HG02642 (cell line): ENCODE measurements around the gene CIART.
"Not testable (repeated sequence)": the region's sequence is repeated elsewhere in the genome, so short reads cannot be mapped to it uniquely, and the experiment has no call there.

ENCODE experiments used
- ATAC-seq: cut with Tn5 transposase; IDR thresholded peaks from one replicate; pipeline ENCODE4 v1.9.1; 2021; ENCODE audit warnings: mild to moderate bottlenecking; ENCODE audit not compliant: unreplicated experiment, poor library complexity

Gene CIART, protein sequence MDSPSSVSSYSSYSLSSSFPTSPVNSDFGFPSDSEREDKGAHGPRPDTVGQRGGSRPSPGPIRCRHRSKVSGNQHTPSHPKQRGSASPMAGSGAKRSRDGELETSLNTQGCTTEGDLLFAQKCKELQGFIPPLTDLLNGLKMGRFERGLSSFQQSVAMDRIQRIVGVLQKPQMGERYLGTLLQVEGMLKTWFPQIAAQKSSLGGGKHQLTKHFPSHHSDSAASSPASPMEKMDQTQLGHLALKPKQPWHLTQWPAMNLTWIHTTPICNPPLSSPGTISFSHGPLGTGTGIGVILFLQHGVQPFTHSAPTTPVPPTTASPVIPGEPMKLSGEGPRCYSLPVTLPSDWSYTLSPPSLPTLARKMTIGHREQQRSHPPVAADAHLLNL

DNA sequence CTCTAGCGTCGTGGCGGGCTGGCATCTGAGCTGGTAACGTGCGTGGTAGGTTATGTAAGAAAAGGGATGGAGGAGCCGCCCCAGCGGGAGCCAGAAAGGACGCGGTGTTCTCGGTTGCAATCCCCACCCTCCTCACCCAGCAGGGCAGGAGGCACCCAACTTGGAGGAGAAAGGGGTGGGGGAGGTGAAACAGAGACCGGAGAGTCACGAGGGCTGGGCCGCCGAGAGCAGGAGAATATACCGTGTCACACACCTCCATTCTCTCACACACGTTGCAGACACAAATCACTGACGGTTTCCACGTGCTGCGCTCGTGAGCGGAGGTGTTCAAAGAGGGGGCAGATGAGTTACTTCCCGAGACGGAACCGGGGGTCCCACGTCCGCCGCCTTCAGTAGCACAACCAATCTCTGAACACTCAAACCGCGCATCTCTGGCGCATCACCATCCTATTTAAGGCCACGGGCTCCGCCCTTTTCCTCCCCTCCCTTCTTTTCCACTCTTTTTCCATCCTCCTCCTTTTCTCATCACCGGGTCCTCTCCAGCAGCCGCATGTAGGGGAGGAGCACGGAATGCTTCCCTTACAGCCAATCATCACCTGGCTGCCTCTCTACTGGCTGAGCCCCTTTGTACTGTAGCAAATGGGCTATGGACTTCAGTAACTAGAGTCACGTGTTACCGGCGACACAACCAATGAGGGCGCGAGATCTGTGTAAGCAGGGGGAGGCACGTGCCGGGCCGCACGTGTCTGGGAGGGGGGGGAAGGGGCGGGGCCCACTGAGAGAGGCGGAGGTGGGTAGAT is at the start of gene CIART:
CIART (plus strand) TSS at position 797 of the 800 bp plus-strand sequence. CDS start 714 bp downstream, outside the sequence.
- peak; percentile 80 for ATAC-seq

DNA sequence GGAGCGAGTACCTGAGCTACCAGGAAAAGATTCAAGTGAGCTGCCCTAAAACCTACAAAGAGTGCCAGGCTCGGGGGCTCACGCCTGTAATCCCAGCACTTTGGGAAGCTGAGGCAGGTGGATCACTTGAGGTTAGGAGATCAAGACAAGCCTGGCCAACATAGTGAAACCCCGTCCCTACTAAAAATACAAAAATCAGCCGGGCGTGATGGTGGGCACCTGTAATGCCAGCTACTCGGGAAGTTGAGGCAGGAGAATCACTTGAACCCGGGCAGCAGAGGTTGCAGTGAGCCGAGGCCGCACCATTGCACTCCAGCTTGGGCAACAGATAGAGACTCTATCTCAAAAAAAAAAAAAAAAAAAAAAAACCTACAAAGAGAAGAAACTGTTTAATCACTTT is 49.4 kb upstream of the CIART start:
- ATAC-seq, result not testable (repeated sequence)

DNA sequence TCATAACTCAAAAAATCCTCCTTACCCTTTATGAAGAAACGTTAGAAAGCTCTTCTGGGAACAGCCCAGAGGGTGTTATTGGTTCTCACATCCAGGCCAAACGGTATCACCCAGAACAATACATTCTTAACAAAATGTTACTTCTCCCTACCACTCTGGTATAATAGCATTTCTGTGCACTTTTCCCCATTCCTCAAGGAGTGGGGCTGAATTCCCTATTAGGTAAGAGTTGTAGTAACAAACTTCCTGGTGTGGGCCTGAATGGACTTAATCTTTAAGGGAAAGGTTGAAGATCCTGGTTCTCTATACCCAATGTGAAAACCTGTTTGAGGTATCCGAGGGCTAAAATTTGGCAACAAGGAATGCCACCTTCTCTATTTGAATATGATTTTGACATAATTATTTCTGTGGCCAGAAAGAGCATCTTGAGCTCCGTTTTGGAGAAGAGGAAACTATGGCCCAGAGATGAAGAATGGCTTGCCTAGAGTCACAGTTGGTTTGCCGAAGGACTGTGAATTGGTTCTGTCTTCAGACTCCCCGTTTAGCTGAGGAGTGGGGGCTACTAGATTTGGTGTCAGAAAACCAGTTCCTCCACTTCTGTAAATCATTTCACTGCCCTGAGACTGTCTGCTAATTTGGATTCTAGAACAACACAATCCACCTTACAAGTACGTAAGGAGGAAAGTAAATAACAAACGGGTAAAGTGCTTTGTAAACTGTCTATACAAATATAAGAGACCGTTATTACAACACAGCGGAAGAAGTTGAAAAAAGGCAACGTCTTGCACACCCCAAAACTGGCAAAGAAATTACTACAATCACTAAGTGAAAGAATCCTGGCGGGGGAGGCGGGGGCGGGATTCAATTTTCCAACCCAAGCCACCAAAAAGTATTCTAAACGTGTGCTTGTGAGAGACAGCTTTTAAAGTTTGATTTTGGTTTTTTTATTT is 48.7 kb upstream of the CIART start:
- ATAC-seq, result no peak

DNA sequence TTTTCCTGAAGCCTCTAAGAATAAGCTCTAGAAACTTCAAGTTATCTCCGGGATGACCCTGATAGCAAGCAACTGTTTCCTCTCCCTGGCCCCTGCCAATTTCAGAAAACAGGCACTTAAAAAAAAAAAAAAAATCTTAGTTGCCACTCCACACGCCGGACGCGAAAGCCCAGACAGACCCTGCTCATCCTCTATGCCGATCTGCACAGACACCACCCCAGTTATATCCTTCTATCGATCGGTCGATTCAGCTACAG is 48.1 kb upstream of the CIART start:
- ATAC-seq, result no peak

DNA sequence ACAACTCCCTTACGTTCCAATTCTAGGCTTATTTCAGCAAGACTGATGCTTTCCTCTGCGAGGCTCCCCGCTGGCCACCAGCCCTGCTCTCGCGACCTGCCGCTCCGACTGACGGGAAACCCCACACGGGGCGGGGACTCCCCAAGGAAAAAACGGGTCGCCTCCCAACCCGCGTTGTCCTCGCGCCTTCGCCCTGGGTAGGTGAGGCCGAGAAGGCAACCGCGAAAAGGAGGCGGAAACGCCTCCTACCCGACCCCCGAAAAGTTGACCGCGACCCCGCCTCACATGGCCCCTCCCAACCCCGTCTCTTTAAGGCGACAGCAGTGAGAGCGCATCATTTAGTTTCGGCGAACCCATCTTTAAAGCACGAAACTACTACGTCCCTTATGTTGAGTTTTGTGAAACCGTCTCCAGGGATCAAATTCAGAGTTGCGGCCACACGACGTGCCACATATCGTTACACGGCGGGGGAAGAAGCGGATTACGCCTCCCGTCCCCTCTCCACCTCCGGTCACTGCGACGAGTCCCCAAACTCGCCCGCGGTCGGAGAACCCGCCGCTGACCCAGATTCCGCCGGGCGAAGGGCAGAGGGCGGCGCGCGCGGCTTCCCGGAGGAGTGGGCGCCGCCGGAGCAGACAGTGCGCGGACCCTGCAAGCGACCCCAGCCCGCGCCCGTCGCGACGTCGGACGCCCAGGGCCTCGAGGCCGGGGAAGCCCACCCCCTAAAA is 47.6 kb upstream of the CIART start:
- peak; percentile 62 for ATAC-seq

DNA sequence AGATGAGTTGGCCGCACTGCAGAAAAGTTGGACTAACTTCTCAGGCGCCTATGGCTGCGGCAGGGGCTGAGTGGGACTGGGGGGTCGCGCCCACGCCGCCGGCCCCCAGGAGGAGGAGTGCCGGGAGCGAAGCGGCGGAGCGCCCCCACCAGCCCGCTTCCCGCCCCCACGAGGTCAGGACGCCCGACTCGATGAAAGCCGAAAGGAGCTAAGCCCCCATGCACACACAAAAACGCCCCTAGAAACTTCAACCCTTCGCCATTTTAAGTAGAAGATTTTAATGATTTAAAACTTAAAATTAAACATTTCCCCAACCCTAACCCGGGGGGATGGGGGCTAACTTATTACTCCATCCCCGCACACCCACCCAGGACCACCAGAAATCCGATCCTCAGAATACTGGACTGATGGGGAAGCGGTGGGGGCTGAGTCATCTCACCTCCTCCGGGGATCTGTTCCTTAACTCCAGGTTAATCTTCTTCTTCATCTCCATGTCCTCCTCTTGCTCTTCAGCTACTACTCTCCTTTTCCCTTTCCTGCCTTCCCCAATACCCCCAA is 47.0 kb upstream of the CIART start:
- peak; percentile 1 for ATAC-seq

DNA sequence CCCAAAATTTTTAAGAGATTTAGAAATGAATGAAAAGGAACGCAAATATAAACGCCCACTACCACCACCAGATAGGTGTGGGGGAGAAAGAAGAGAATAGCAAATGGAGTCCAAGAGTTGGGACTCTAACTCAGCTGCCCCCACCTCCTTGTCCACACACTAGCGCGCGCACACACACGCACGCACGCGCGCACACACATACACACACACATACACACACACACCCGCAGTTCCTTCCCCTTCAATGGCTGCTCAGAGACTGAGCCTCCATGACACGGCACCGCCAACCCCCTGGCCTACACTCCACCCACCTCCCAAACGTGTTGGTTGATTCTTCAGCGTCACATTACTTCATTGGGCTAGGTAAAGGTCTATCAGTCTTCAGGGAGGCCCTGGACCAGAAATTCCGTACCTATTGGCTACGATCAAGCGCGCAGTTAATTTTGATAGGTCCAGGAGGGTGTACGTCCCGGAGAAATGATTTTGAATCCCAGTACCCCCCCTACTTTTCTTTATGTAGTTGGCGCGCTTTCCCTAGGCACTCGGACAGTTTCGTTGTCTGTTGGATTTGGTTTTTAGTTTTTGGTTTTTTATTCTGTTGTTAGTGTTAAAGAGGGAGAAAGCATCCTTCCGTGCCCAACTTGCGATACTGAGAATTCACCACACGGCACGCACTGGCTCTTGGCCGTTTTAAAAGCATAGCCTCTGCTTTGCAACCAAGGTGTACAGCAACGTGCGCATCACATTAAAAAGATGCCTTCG is 46.3 kb upstream of the CIART start, which contains the start of gene ANP32E:
ANP32E (minus strand) TSS at position 261 of the 762 bp plus-strand sequence. CDS start 326 bp downstream, outside the sequence.
- ATAC-seq, result peak; percentile 88

DNA sequence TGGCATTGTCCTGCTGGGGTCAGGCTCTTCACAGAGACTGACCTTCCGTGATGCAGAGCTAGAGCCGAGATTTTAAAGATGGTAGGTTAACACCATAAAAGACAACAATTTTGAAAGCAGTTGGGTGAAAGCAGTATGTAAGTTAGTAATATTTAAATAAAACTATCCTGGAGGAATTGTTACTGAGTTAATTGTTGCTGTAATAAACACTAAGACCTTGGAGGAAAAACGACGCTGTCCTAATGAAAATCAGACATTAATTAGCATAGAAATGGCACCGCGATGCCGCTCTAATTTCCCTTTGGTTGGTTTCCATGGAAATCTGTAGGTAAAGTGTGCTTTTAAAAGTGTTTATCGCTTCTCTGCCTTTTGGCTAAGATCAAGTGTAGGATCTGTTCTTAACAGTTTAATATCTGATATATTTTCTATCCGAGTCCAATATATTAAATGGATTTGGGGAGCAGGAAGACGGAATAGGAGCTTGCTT is 45.7 kb upstream of the CIART start:
- no peak for ATAC-seq

DNA sequence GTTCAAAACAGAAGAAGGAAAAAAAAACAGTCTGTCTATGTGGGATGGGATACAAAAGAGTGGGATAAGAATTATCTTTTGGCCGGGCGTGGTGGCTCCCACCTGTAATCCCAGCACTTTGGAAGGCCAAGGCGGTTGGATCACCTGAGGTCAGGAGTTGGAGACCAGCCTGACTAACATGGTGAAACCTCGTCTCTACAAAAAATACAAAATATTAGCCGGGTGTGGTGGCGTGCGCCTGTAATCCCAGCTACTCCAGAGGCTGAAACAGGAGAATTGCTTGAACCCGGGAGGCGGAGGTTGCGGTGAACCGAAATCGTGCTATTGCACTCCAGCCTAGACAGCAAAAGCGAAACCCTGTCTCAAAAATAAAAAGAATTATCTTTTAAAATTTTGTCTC is 45.2 kb upstream of the CIART start:
- ATAC-seq, result not testable (repeated sequence)

DNA sequence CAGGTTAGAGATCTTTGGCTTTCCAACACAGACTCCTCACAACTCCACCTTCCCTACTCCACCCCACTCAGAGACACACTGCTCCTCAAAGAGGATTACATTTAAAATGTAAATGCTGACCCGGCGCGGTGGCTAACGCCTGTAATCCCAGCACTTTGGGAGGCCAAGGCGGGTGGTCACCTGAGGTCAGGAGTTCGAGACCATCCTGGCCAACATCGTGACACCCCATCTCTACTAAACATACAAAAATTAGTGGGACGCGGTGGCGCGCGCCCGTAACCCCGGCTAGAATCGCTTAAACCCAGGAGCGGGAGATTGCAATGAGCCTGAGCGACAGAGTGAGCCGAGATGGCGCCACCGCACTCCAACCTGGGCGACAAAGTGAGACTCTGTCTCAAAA is 44.6 kb upstream of the CIART start:
- no peak for ATAC-seq

DNA sequence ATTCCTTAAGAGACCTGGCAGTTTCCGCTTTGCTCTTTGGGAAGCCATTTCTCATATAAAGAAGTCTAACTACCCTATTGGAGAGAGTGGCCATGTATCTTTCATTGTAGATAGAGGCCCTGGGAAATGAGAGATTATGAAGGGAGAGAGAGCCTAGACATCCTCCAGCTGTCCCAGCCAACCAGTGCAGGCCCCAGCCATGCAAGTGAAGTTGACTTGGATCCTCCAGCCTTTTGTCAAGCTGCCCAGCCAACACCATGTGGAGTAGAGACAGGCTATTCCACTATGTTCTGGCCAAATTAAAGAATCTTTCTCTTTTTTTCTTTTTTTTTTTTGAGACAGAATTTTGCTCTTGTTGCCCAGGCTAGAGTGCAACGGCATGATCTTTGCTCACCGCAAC is 39.4 kb upstream of the CIART start:
- no peak for ATAC-seq

DNA sequence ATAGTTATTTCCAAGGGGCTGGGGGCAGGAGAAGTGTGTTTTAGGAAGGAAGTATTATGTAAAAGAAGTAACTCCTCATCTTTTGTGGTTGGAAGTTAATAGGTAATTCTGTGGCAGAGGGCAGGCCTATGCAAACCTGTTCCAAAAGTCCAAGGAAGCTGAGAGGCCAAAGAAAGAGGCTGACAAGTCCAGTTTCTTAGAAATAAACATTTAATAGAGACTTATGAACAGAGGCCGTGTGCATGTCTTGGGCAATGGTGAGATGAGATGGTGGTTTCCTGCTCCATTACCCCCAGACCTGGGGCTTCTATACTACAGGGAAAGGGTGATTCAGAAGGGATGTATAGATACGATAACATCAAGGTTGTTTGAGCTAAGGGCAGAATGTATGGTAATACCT is 32.4 kb upstream of the CIART start:
- no peak for ATAC-seq

DNA sequence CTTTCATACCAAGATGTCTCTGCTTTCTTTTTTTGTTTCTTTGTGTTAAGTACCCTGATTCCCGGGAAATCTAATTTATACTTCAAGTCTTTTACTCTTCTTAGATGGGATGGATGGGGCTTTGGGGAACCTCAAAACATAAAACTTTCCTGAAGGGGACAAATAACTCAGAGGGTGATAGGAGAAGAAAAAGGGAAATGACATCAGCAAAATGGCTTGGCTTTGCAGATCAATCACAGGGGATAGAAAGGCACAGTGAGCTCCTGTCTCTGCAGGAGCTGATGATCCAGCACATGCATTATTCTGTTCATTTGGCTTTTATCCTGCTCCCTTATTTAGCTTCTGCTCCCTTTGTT is 26.2 kb upstream of the CIART start:
- ATAC-seq, result no peak

DNA sequence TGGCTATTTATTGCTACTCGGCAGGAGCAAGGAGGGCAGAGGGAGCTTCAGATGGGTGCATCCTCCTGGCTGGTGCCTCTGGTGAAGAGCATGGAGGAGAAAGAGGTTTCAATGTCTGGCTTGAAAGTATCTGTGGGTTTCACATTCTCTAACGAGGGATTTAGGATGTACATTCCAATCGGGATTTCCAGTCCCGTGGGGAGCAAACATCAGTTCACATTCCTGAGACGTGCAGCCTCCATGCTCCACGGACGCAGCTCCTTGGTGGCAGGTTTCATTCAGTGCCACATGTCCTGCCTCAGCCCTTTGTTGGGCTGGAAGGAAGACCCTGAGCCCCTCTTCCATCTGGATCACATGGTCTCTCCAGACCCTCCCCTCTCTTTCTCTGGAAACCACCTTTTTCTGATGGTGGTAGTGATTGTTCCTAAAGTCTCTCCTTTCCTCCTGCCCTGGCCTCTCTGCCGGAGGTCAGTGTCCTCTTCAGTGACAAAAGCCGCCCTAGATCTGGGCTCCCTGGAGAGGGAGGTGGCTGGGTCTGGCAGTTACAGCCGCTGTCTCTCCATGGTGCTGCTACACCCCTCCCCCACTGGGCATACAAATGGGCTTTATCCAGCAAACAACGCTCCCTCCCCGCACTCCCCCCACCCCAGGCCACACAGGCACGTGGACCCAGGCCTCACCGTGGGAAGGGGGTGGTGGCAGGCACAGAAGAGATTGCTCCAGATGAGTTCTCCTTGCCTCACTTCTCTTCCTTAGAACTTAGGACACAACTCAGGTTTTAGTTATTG is 25.6 kb upstream of the CIART start:
- ATAC-seq, result no peak

DNA sequence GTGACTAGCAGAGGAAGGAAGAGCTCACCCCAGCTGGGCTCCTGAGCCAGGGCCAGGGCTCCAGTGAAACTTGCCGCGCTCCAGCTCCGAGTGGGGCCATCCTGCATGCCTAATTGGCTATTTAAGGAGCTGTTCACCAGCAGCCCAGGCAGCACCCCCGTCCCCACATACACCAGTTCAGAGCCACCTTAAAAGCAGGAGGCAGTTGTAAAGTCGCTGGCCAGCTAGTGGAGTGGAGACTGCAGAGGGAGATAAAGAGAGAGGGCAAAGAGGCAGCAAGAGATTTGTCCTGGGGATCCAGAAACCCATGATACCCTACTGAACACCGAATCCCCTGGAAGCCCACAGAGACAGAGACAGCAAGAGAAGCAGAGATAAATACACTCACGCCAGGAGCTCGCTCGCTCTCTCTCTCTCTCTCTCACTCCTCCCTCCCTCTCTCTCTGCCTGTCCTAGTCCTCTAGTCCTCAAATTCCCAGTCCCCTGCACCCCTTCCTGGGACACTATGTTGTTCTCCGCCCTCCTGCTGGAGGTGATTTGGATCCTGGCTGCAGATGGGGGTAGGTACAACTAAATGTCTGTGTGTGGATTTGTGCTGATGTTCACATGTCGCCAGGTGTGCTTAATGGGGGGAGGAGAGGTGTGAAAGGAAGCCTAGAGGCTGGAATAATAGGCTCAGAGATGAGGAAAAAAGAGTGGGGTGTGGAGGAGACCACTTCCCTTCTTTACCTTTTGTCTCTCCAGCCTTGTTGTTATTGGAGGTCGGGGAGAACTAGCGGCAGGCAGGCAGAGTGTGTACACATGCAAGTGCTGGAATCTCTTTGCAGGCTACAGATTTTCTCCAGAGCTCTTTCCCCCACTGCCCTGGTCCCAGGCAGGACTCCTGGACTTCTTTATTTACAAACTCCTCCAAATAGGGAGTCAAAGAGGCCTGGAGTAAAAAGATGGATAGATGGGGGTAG is 24.4 kb upstream of the CIART start, which contains the start of gene CA14:
CA14 (plus strand) TSS at position 151 of the 962 bp plus-strand sequence; CDS start at position 506, 355 bp downstream.
- no peak for ATAC-seq

DNA sequence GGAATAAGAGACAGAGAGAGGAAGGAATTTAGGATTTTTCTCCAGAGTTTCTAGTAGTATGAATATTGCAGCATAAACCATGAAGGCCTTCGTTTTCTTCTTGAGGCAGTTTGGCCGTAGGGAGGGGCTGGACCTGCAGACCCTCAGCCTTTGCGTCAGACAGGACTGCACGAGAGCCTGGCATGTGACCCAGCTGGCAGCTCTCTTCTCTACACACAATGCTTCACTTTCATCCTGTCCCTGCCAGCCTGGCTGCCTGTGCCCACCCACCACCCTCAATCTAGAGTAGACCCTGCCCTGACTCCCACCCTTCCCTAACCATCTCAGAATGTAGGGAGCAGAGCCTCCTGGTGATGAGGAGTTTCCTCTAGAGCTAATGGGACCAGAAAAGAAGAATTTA is 23.1 kb upstream of the CIART start:
- no peak for ATAC-seq
